HG02588 (cell line): Measurements from ENCODE around the gene LRRC3.

Experiments
- ATAC-seq: cut with Tn5 transposase; IDR thresholded peaks from one replicate; pipeline ENCODE4 v1.9.1; 2021; ENCODE audit warnings: mild to moderate bottlenecking, moderate library complexity; ENCODE audit not compliant: unreplicated experiment

The LRRC3 gene

GRCh38 chr21:44423941-44424607 lies 31.2 kb upstream of the LRRC3 start:
- ATAC-seq: no peak

- ATAC-seq: no peak
Observed at GRCh38 chr21:44424608-44425306, 30.6 kb upstream of the LRRC3 start.

- no peak for ATAC-seq
Observed at GRCh38 chr21:44425307-44425894, 29.9 kb upstream of the LRRC3 start.

GRCh38 chr21:44425895-44426662 lies 29.2 kb upstream of the LRRC3 start:
- ATAC-seq: no peak

- no peak for ATAC-seq
Observed at GRCh38 chr21:44426663-44427191, 28.6 kb upstream of the LRRC3 start.

- no peak for ATAC-seq
Observed at GRCh38 chr21:44427241-44428120, 27.8 kb upstream of the LRRC3 start.

GRCh38 chr21:44428281-44428960 lies 26.9 kb upstream of the LRRC3 start:
- no peak for ATAC-seq

GRCh38 chr21:44429894-44430293 lies 25.4 kb upstream of the LRRC3 start:
- no peak for ATAC-seq

GRCh38 chr21:44431300-44431699 lies 24.0 kb upstream of the LRRC3 start:
- no peak for ATAC-seq

GRCh38 chr21:44432841-44433790 lies 22.2 kb upstream of the LRRC3 start:
- no peak for ATAC-seq

GRCh38 chr21:44433791-44434567 lies 21.3 kb upstream of the LRRC3 start:
- ATAC-seq: no peak

GRCh38 chr21:44434568-44434925 lies 20.8 kb upstream of the LRRC3 start:
- ATAC-seq: no peak

- ATAC-seq: no peak
Observed at GRCh38 chr21:44434936-44435635, 20.2 kb upstream of the LRRC3 start.

GRCh38 chr21:44436111-44436611 lies 19.1 kb upstream of the LRRC3 start:
- ATAC-seq: no peak

- ATAC-seq: no peak
Observed at GRCh38 chr21:44436958-44437357, 18.4 kb upstream of the LRRC3 start.

- no peak for ATAC-seq
Observed at GRCh38 chr21:44437371-44437695, 18.0 kb upstream of the LRRC3 start.

GRCh38 chr21:44437696-44438431 lies 17.4 kb upstream of the LRRC3 start:
- no peak for ATAC-seq
